ENCODE data around the gene DOCK1.

The DOCK1 gene

DNA sequence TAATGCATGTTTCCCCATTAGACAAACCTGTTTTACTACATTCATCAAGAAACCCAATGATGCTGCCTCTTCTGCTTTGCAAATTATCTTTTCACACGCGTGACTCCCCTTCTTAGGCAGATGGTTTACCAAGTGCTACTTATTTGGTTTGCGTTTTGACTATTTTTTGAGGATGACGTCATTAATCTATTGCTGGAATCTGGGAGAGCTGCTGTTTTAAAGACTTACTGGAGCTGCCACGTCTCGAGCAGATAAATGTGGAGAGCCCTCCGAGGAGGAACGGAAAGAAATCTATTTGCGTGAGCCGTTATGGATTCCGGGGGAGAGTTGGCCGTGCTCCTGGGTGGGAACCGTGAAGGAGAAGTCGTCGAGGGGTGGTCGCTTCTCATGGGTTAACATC, 271.4 kb downstream of the DOCK1 start:
- TF ChIP-seq, protein P1, sequence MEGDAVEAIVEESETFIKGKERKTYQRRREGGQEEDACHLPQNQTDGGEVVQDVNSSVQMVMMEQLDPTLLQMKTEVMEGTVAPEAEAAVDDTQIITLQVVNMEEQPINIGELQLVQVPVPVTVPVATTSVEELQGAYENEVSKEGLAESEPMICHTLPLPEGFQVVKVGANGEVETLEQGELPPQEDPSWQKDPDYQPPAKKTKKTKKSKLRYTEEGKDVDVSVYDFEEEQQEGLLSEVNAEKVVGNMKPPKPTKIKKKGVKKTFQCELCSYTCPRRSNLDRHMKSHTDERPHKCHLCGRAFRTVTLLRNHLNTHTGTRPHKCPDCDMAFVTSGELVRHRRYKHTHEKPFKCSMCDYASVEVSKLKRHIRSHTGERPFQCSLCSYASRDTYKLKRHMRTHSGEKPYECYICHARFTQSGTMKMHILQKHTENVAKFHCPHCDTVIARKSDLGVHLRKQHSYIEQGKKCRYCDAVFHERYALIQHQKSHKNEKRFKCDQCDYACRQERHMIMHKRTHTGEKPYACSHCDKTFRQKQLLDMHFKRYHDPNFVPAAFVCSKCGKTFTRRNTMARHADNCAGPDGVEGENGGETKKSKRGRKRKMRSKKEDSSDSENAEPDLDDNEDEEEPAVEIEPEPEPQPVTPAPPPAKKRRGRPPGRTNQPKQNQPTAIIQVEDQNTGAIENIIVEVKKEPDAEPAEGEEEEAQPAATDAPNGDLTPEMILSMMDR (IDR thresholded peaks at IDR 0.05; ENCODE audit: borderline replicate concordance, control extremely low read depth, extremely low read depth, insufficient read depth, missing control alignments), result no peak
- DNase-seq (ENCODE audit: low spot score), result no peak
- in situ Hi-C loops (cut with MboI; ENCODE audit: low sequenced_read_pairs, unreplicated experiment), result no loop called here

DNA sequence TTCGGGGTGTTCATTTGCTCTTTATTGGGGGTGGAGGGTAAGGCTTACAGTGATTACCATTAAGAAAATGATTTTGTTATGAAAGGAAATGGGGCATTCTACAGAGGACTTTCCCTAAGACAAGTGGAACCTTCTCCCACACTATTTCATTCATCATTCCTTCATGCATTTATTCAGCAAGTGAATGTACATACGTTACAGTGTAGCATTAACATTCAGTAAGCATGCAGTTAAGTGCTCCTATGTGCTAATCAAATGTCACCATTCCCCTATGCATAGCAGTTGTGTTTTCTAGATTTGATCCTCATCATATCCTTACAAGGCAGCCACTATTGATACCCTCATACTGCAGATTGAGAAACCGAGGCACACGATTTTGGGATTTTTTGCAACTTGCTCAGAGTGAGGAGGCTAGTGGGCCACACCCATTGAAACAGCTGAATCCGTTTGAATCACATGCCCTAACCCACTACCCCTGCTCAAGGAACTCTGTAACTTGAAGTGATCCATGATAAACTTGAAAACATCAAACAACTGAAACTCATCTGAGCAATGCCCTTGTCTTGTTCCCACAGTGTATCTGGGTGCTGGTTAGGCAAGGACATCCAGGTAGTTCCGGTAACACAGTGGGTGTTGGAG, 274.5 kb downstream of the DOCK1 start:
- TF ChIP-seq, protein P1 (IDR thresholded peaks at IDR 0.05; ENCODE audit: borderline replicate concordance, control extremely low read depth, extremely low read depth, insufficient read depth, missing control alignments), result no peak
- in situ Hi-C loops (cut with MboI; ENCODE audit: low sequenced_read_pairs, unreplicated experiment), result no loop called here
- DNase-seq (ENCODE audit: low spot score), result no peak

DNA sequence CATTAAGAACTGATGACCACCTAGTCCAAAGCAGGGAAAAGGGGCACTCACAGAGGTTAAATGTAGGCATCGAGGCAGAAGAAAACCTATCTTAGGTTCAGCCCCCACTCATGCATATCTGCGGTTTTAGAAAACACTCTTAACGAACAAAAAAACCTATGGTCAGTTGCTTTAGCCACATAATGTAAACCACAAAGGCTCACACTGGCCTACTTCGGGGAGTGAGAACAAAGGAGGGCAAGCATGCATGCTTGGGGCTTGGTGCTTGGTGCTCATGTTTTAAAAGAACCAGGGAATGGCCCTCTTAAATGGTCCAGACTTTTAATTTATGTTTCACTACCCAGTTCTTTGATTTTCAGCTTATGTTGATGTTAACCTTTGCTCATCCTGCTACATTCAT, 276.9 kb downstream of the DOCK1 start:
- no peak for DNase-seq (ENCODE audit: low spot score)
- in situ Hi-C loops (cut with MboI; ENCODE audit: low sequenced_read_pairs, unreplicated experiment), result no loop called here
- TF ChIP-seq, protein P1 (IDR thresholded peaks at IDR 0.05; ENCODE audit: borderline replicate concordance, control extremely low read depth, extremely low read depth, insufficient read depth, missing control alignments), result no peak

DNA sequence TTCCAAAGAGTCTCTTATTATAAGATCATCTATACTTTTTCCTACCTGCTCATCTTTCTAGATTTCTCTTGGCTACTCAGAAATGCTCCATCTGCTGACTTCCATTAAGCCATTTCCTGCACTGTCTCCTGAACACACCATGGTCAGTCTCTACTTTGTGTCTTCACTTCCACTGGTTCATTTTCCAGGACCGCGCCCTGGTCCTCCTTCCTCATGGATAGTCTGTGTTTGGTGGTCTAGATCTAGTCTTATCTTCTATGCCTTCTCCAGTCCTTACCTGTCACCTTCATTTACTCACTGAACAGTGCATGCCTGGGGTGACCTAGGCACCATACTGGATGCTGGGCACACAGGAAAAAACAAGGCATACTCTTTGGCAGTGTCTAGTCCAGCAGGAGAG, 279.4 kb downstream of the DOCK1 start:
- no peak for DNase-seq (ENCODE audit: low spot score)
- TF ChIP-seq, protein P1 (IDR thresholded peaks at IDR 0.05; ENCODE audit: borderline replicate concordance, control extremely low read depth, extremely low read depth, insufficient read depth, missing control alignments), result no peak
- in situ Hi-C loops (cut with MboI; ENCODE audit: low sequenced_read_pairs, unreplicated experiment), result no loop called here

DNA sequence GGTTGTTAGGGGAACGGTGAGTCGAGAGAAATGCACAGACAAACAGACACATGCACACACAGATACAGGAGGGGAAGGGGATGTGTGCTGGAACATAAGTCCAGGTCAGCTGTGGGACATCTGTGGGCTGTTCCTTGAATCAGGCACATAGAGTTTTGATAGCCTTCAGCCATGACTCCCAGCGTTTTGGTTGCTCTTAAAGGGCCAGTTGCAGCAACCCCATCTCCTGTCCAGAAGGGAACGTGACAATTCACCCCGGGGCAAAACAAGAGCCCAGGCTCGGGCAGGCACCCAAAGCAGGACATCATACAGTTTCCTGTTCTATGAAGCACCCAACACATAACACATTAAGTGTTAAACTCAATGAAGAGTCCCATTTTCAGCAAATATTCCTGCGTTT, 281.6 kb downstream of the DOCK1 start:
- in situ Hi-C loops (cut with MboI; ENCODE audit: low sequenced_read_pairs, unreplicated experiment), result no loop called here
- no peak for DNase-seq (ENCODE audit: low spot score)
- TF ChIP-seq, protein P1 (IDR thresholded peaks at IDR 0.05; ENCODE audit: borderline replicate concordance, control extremely low read depth, extremely low read depth, insufficient read depth, missing control alignments), result no peak

DNA sequence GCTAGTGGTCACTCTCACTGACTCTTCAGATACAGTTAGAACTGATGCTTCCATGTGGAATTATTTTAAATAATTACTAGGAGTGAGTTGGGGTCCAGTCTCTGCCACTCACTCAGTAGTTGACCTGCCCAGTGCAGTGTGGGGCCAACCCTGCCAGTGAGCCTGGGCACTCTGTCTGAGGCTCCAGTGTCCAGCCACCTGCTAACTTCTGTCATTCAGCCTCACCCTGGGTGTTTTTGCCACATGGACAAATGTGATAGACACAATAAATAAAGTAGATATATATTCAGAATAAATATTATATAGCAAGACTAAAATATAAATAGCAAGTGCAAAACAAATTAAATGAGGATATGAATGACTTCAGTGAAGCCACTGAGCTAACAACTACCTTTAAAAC, 284.0 kb downstream of the DOCK1 start:
- in situ Hi-C loops (cut with MboI; ENCODE audit: low sequenced_read_pairs, unreplicated experiment), result no loop called here
- TF ChIP-seq, protein P1 (IDR thresholded peaks at IDR 0.05; ENCODE audit: borderline replicate concordance, control extremely low read depth, extremely low read depth, insufficient read depth, missing control alignments), result no peak
- DNase-seq (ENCODE audit: low spot score), result no peak
